GM21717 (cell line): ENCODE data around the gene SAMD4B.
"Not testable (repeated sequence)": the region's sequence is repeated elsewhere in the genome, so short reads cannot be mapped to it uniquely, and the experiment has no call there.

ENCODE experiments used
- ATAC-seq: cut with Tn5 transposase; IDR thresholded peaks from one replicate; pipeline ENCODE4 v1.9.1; 2021; ENCODE audit warnings: mild to moderate bottlenecking, moderate library complexity; ENCODE audit not compliant: unreplicated experiment

SAMD4B gene

GRCh38 chr19:39310558-39311311, 31.5 kb upstream of the SAMD4B start:
- ATAC-seq = no peak

- ATAC-seq = no peak
Observed at GRCh38 chr19:39314016-39314728, 28.0 kb upstream of the SAMD4B start.

- ATAC-seq = no peak
Observed at GRCh38 chr19:39315933-39316332, 26.3 kb upstream of the SAMD4B start.

GRCh38 chr19:39316627-39317321, 25.4 kb upstream of the SAMD4B start:
- ATAC-seq = no peak

GRCh38 chr19:39317476-39317875, 24.7 kb upstream of the SAMD4B start:
- no peak for ATAC-seq

- ATAC-seq = no peak
Observed at GRCh38 chr19:39318071-39318470, 24.1 kb upstream of the SAMD4B start.

GRCh38 chr19:39318690-39319089, 23.5 kb upstream of the SAMD4B start:
- ATAC-seq = no peak

- no peak for ATAC-seq
Observed at GRCh38 chr19:39319098-39319891, 22.9 kb upstream of the SAMD4B start.

GRCh38 chr19:39319892-39320248, 22.4 kb upstream of the SAMD4B start:
- ATAC-seq = no peak

- ATAC-seq = no peak
Observed at GRCh38 chr19:39321117-39321831, 20.9 kb upstream of the SAMD4B start.

GRCh38 chr19:39321832-39322176, 20.4 kb upstream of the SAMD4B start:
- ATAC-seq = no peak

- no peak for ATAC-seq
Observed at GRCh38 chr19:39324242-39324842, 17.9 kb upstream of the SAMD4B start.

- no peak for ATAC-seq
Observed at GRCh38 chr19:39325778-39326665, 16.2 kb upstream of the SAMD4B start.

GRCh38 chr19:39327363-39328045, 14.7 kb upstream of the SAMD4B start:
- no peak for ATAC-seq

- no peak for ATAC-seq
Observed at GRCh38 chr19:39328046-39328705, 14.0 kb upstream of the SAMD4B start.

GRCh38 chr19:39329948-39330347, 12.3 kb upstream of the SAMD4B start:
- no peak for ATAC-seq

GRCh38 chr19:39332293-39332692, 9.9 kb upstream of the SAMD4B start:
- ATAC-seq = no peak

GRCh38 chr19:39332738-39333137, 9.5 kb upstream of the SAMD4B start:
- ATAC-seq = not testable (repeated sequence)
